ENCODE results near the gene TP63.

Gene TP63

DNA sequence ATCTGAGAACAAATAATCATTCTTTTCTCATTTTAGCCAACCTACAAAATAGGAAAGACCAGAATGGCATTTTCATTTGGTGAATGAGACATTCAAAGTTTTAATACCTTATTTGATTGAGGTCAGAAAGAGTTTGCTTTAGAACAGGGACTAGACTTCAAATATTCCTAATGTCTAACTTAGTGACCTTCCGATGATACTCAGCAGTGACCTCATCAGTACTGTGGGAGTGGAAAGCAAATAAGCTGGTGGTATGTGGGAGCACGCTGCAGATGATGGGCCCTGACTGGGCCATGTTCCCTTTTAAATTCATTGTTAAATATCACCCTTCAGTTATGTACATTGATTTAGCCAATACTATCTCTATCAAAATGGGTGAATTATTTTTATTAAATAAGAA lies 266.2 kb downstream of the TP63 start:
- POLR2A ChIA-PET: no interaction called here
- CTCF ChIA-PET: no interaction called here
- TF ChIP-seq CTCF (IDR thresholded peaks at IDR 0.05; ENCODE audit: control extremely low read depth, extremely low read depth, low read depth, missing control alignments): no peak
- DNase-seq (ENCODE audit: extremely low spot score): no peak

- ChIA-PET CTCF (interaction anchor here (1.4 kb wide), 1 partner anchor 63 kb away, joined by 4 read pairs; no protein-coding TSS in a partner anchor), POLR2A (no interaction called here)
- TF ChIP-seq CTCF (IDR thresholded peaks at IDR 0.05; ENCODE audit: control extremely low read depth, extremely low read depth, low read depth, missing control alignments): no peak
- no peak for DNase-seq (ENCODE audit: extremely low spot score)
Observed at GRCh38 chr3:189898559-189899153, 267.5 kb downstream of the TP63 start.

GRCh38 chr3:189899186-189899585 lies 268.0 kb downstream of the TP63 start:
- ChIA-PET CTCF (interaction anchor here (1.4 kb wide), 1 partner anchor 62 kb away, joined by 4 read pairs; no protein-coding TSS in a partner anchor), POLR2A (no interaction called here)

GRCh38 chr3:189900578-189900977 lies 269.4 kb downstream of the TP63 start:
- DNase-seq (ENCODE audit: extremely low spot score): no peak
- ChIA-PET CTCF (interaction anchor here (1.1 to 1.2 kb wide), 2 partner anchors 13 to 50 kb away, joined by 3 read pairs; no protein-coding TSS in a partner anchor), POLR2A (no interaction called here)
- no peak for TF ChIP-seq CTCF (IDR thresholded peaks at IDR 0.05; ENCODE audit: control extremely low read depth, extremely low read depth, low read depth, missing control alignments)

More at GRCh38 chr3:189899186-189899585, 268.0 kb downstream of the TP63 start:
- no peak for TF ChIP-seq CTCF (IDR thresholded peaks at IDR 0.05; ENCODE audit: control extremely low read depth, extremely low read depth, low read depth, missing control alignments)
- no peak for DNase-seq (ENCODE audit: extremely low spot score)

DNA sequence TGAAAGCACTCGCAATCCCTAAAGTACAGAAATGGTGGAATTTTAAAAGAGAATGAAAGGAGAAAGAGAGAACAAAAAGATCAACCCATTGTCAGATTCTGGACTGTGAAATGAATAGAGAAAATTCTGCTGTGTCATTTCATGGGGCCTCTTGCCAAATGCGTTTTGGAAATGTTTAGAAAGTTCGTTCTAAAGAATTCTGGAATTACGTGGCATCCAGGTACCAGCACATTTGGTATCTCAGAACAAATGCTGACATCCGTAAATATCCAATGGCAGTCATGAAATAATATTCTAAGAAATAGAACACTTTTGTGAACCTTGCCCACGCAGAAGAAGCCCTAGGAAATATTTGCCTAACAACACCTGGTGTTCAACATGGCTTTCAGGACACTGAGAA lies 270.3 kb downstream of the TP63 start:
- no peak for DNase-seq (ENCODE audit: extremely low spot score)
- TF ChIP-seq CTCF (IDR thresholded peaks at IDR 0.05; ENCODE audit: control extremely low read depth, extremely low read depth, low read depth, missing control alignments): no peak
- ChIA-PET CTCF (interaction anchor here (0.6 to 1.3 kb wide), 2 partner anchors 25 to 39 kb away, joined by 3 to 4 read pairs; no protein-coding TSS in a partner anchor), POLR2A (no interaction called here)

GRCh38 chr3:189902230-189903186 lies 271.3 kb downstream of the TP63 start:
- TF ChIP-seq CTCF (IDR thresholded peaks at IDR 0.05; ENCODE audit: control extremely low read depth, extremely low read depth, low read depth, missing control alignments): no peak
- no peak for DNase-seq (ENCODE audit: extremely low spot score)
- CTCF ChIA-PET: interaction anchor here (0.6 to 2.0 kb wide), 3 partner anchors 9 to 38 kb away, joined by 3 to 4 read pairs (median 4); no protein-coding TSS in a partner anchor
- POLR2A ChIA-PET: no interaction called here

Measured in GM10248 (cell line).